Spleen (tissue), 11 donors: ENCODE measurements around the gene ZNF567. TPM values are rescaled to one million over a fixed set of nuclear protein-coding genes. Genes with fewer than 3 reads are reported as not detected.
"Not testable (repeated sequence)": the region's sequence is repeated elsewhere in the genome, so short reads cannot be mapped to it uniquely, and the experiment has no call there.

ENCODE experiments used
- DNase-seq: peaks from one replicate; pipeline ENCODE4 v3.0.0-alpha.2; 2020
- H3K27ac ChIP-seq, 8 donors: fragments of 200-600 bp; sonication (generic) in 7 of 8; 1 replicate in 4 of 8; 2 replicates in 4 of 8; pipeline versions ENCODE4 v1.5.0 to v1.8.0; 2016 to 2021; ENCODE audit warnings: inconsistent platforms in 4 of 8, mild to moderate bottlenecking in 4 of 8, moderate library complexity in 1 of 8
- H3K27me3 ChIP-seq, 7 donors: fragments of 200-600 bp; sonication (generic) in 6 of 7; replicated peaks in 1 of 7; 1 replicate in 4 of 7; 2 replicates in 3 of 7; pipeline versions ENCODE4 v1.5.0 to v1.8.0; 2016 to 2021; ENCODE audit warnings: inconsistent platforms in 3 of 7, mild to moderate bottlenecking in 1 of 7
- H3K36me3 ChIP-seq, 6 donors: fragments of 200-600 bp; sonication (generic) in 5 of 6; 1 replicate in 4 of 6; 2 replicates in 2 of 6; pipeline versions ENCODE4 v1.5.0 to v1.8.0; 2016 to 2021; ENCODE audit warnings: inconsistent platforms in 2 of 6
- H3K4me1 ChIP-seq, 6 donors: fragments of 200-600 bp; sonication (generic) in 5 of 6; 1 replicate in 3 of 6; 2 replicates in 3 of 6; pipeline versions ENCODE4 v1.5.0 to v1.8.0; 2016 to 2021; ENCODE audit warnings: inconsistent platforms in 3 of 6
- H3K4me3 ChIP-seq, 8 donors: fragments of 200-600 bp; sonication (generic) in 7 of 8; 1 replicate in 4 of 8; 2 replicates in 4 of 8; pipeline versions ENCODE4 v1.5.0 to v1.8.0; 2016 to 2021; ENCODE audit warnings: inconsistent platforms in 4 of 8, mild to moderate bottlenecking in 4 of 8, moderate library complexity in 2 of 8
- H3K9me3 ChIP-seq, 8 donors: fragments of 200-600 bp; sonication (generic) in 7 of 8; 1 replicate in 4 of 8; 2 replicates in 4 of 8; pipeline versions ENCODE4 v1.5.0 to v1.8.0; 2016 to 2021; ENCODE audit warnings: inconsistent platforms in 4 of 8
- CTCF ChIP-seq, 11 experiments: fragments of 200-600 bp in 7 of 11; fragments of 450-650 bp in 4 of 11; sonication (generic) in 4 of 11; IDR thresholded peaks in 8 of 11; conservative IDR thresholded peaks in 3 of 11; 1 replicate in 7 of 11; 2 replicates in 4 of 11; pipeline versions ENCODE4 v1.4.0 to v1.8.0; 2016 to 2021; ENCODE audit warnings: antibody characterized with exemption in 11 of 11, inconsistent platforms in 4 of 11, mild to moderate bottlenecking in 1 of 11
- POLR2A ChIP-seq, 3 donors: fragments of 450-650 bp; IDR thresholded peaks; one replicate each; pipeline ENCODE4 v1.5.1; 2017; ENCODE audit warnings: antibody characterized with exemption in 3 of 3, mild to moderate bottlenecking in 1 of 3
- POLR2AphosphoS5 ChIP-seq, 3 donors: sonication (generic); formaldehyde crosslinking; IDR thresholded peaks; one replicate each; pipeline ENCODE4 v1.5.1; 2017; ENCODE audit warnings: antibody characterized with exemption in 3 of 3
- WGBS, 5 donors: extraction: QIAGEN DNeasy Blood & Tissue Kit in 3 of 5; methylation state at CpG; one replicate each; pipeline versions ENCODE4 v1.1.5 to v1.1.7; 2013 to 2018; 5-methylcytosine and 5-hydroxymethylcytosine counted together
- intact Hi-C: fragments of 100-400 bp; cut with DNase I; formaldehyde crosslinking; loops from one replicate; pipeline ENCODE4 v1.15.0; 2023; ENCODE audit warnings: low total_unique reads
- polyA plus RNA-seq, 3 donors: library from polyadenylated mRNA; stranded (reverse); fragments of 200-250 nt; gene quantifications; one replicate each; pipeline ENCODE4 v1.2.1, GENCODE V29; 2013
- total RNA-seq, 7 donors: library from RNA; depleted of rRNA in 3 of 7; stranded (reverse); fragments of >200 nt in 3 of 7; fragmentation: NEBNext Ultra II Directional in 4 of 7; extraction: Animal tissue kit (Norgen Biotek cat#: 25700) in 4 of 7; gene quantifications; one replicate each; pipeline versions ENCODE4 v1.1.0 to v1.2.1, GENCODE V29; 2016 to 2021
- donor health status: healthy with polysubstance abuse.
- donor health status: DM: no; HTN: no; CAD: no; lungs with moderate emphysema.
- donor health status: DM: no; HTN: no; CAD: no.
- donor health status: Bipolar disorder and iron deficiency.
- donor health status: healthy.
- donor health status: DM: no; HTN: no; CAD: no.
- donor health status: DM: yes; HTN: yes; CAD: no.

ZNF567 gene
- total and polyA plus RNA-seq, 10 donors: 2.2 to 24.1 (median 9.3) TPM

GRCh38 chr19:36745870-36746269 lies 58.5 kb downstream of the ZNF567 start:
- no peaks in the 10 kb centered on the region for H3K4me1 ChIP-seq
- intact Hi-C loops: no loop called here
- peak overlapping the region in 1 of 8 donors; percentile 3 for H3K4me3 ChIP-seq
- H3K9me3 ChIP-seq: peaks cover 65 to 100% (median 100%) of the 10 kb centered on the region in 8 donors
- DNase-seq: no peak
- peaks cover 23 to 91% (median 50%) of the 10 kb centered on the region in 6 donors for H3K36me3 ChIP-seq
- H3K27ac ChIP-seq: no peak overlapping the region
- H3K27me3 ChIP-seq: no peaks in the 10 kb centered on the region
- TF ChIP-seq POLR2A (IDR thresholded peaks at IDR 0.05): no peak
- no peak for TF ChIP-seq POLR2AphosphoS5 (IDR thresholded peaks at IDR 0.05)
- TF ChIP-seq CTCF (IDR thresholded peaks at IDR 0.05 in 8 of 11, conservative IDR thresholded peaks at IDR 0.05 in 3 of 11): no peak
- 94 to 99% (median 97%) methylated on average over 4 of the region's 4 CpGs for WGBS, 5 donors

GRCh38 chr19:36747750-36748149 lies 60.3 kb downstream of the ZNF567 start:
- Histone ChIP-seq H3K4me3 (no peak overlapping the region), H3K36me3 (peaks cover 26 to 99% (median 68%) of the 10 kb centered on the region in 6 donors), H3K27ac (no peak overlapping the region), H3K27me3 (no peaks in the 10 kb centered on the region), H3K9me3 (peaks cover 63 to 100% (median 100%) of the 10 kb centered on the region in 8 donors), H3K4me1 (no peaks in the 10 kb centered on the region)
- 94 to 98% (median 97%) methylated on average over 10 of the region's 10 CpGs for WGBS, 5 donors
- intact Hi-C loops: no loop called here
- no peak for TF ChIP-seq POLR2A (IDR thresholded peaks at IDR 0.05)
- no peak for TF ChIP-seq POLR2AphosphoS5 (IDR thresholded peaks at IDR 0.05)
- no peak for TF ChIP-seq CTCF (IDR thresholded peaks at IDR 0.05 in 8 of 11, conservative IDR thresholded peaks at IDR 0.05 in 3 of 11)
- DNase-seq: no peak

GRCh38 chr19:36748431-36749275 lies 61.2 kb downstream of the ZNF567 start:
- 96 to 98% (median 98%) methylated on average over 10 of the region's 10 CpGs for WGBS, 5 donors
- H3K36me3 ChIP-seq: peaks cover 26 to 100% (median 77%) of the 10 kb centered on the region in 6 donors
- peak overlapping the region in 1 of 8 donors; percentile 13 for H3K4me3 ChIP-seq
- DNase-seq: no peak
- no peak for TF ChIP-seq POLR2AphosphoS5 (IDR thresholded peaks at IDR 0.05)
- no peak for TF ChIP-seq CTCF (IDR thresholded peaks at IDR 0.05 in 8 of 11, conservative IDR thresholded peaks at IDR 0.05 in 3 of 11)
- TF ChIP-seq POLR2A (IDR thresholded peaks at IDR 0.05): no peak
- H3K9me3 ChIP-seq: peaks cover 65 to 100% (median 100%) of the 10 kb centered on the region in 8 donors
- no peak overlapping the region for H3K27ac ChIP-seq
- intact Hi-C loops: no loop called here
- H3K4me1 ChIP-seq: no peaks in the 10 kb centered on the region
- no peaks in the 10 kb centered on the region for H3K27me3 ChIP-seq

DNA sequence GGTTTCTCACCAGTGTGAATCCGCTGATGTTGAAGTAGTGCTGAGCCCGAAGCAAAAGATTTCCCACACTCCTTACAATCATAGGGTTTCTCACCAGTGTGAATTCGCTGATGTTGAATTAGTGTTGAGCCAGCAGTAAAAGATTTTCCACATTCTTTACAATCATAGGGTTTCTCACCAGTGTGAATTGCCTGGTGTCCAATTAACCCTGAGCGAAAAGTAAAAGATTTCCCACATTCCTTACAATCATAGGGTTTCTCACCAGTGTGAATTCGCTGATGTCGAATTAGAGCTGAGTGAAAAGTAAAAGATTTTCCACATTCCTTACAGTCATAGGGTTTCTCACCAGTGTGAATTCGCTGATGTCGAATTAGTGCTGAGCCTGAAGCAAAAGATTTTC lies 62.2 kb downstream of the ZNF567 start:
- Histone ChIP-seq H3K4me3 (peak overlapping the region in 1 of 8 donors; percentile 13), H3K9me3 (peaks cover 62 to 100% (median 100%) of the 10 kb centered on the region in 8 donors), H3K36me3 (peaks cover 26 to 100% (median 84%) of the 10 kb centered on the region in 6 donors)
- intact Hi-C loops, H3K27me3 ChIP-seq, DNase-seq, H3K4me1 ChIP-seq, H3K27ac ChIP-seq: not testable (repeated sequence)
- 95 to 98% (median 97%) methylated on average over 8 of the region's 8 CpGs for WGBS, 5 donors
